Spinal cord (tissue), 10 donors: ENCODE results near the gene TFAP2C. TPM values are rescaled to one million over a fixed set of nuclear protein-coding genes. Genes with fewer than 3 reads are reported as not detected.

Experiments used
- DNase-seq, 6 donors: peaks; one replicate each; pipeline versions ENCODE4 v3.0.0 to v3.0.0-alpha.2; 2013 to 2015; ENCODE audit warnings: low spot score in 6 of 6, low read depth in 4 of 6
- H3K27ac ChIP-seq: one replicate; pipeline ENCODE4 v1.5.1; 2013; ENCODE audit warnings: low read depth, low read length, control low read depth
- H3K27me3 ChIP-seq: one replicate; pipeline ENCODE4 v1.6.1; 2013; ENCODE audit warnings: low read length; ENCODE audit not compliant: control insufficient read depth, insufficient read depth
- H3K36me3 ChIP-seq: one replicate; pipeline ENCODE4 v1.6.1; 2013; ENCODE audit warnings: low read length; ENCODE audit not compliant: control insufficient read depth, insufficient read depth
- H3K4me1 ChIP-seq: one replicate; pipeline ENCODE4 v1.6.1; 2013; ENCODE audit warnings: low read length; ENCODE audit not compliant: control insufficient read depth, insufficient read depth
- H3K4me3 ChIP-seq: one replicate; pipeline ENCODE4 v1.5.1; 2013; ENCODE audit warnings: low read depth, low read length, control low read depth
- H3K9me3 ChIP-seq: one replicate; pipeline ENCODE4 v1.6.1; 2013; ENCODE audit warnings: low read length; ENCODE audit not compliant: control insufficient read depth, insufficient read depth
- WGBS: methylation state at CpG from one replicate; pipeline ENCODE4 v1.1.5; 2013; ENCODE audit warnings: missing lambda C conversion rate; ENCODE audit not compliant: insufficient coverage; 5-methylcytosine and 5-hydroxymethylcytosine counted together
- long read RNA-seq, 4 donors: transcript quantifications; one replicate each; lab custom pipeline, GENCODE V29; 2026
- polyA plus RNA-seq, 2 donors: library from polyadenylated mRNA; unstranded; fragments of 120-200 nt; gene quantifications; one replicate each; pipeline ENCODE4 v1.2.1, GENCODE V29; 2013; ENCODE audit not compliant: insufficient read length in 2 of 2
- total RNA-seq, 2 donors: library from RNA; depleted of rRNA in 1 of 2; stranded (reverse); fragments of 120-200 nt in 1 of 2; fragments of >200 nt in 1 of 2; gene quantifications; one replicate each; pipeline versions ENCODE4 v1.2.3 to v1.2.4, GENCODE V29; 2013 to 2014
- donor health status: healthy.

The TFAP2C gene
- total RNA-seq (1 to 10 TPM in 1 of 2 donors, under 1 TPM in 1; 0.50 to 1.0 TPM), polyA plus RNA-seq (under 1 TPM; 0.17 to 0.29 TPM)
- long read RNA-seq, donor 1: 0 reads
- long read RNA-seq, donor 2: 0 reads
- long read RNA-seq, donor 3: 0 reads
- long read RNA-seq, donor 4, partial matches to known transcripts: 0 of 1 reads
- long read RNA-seq, donor 4, other reads (novel, unspliced or antisense): 0 of 1 reads

DNA sequence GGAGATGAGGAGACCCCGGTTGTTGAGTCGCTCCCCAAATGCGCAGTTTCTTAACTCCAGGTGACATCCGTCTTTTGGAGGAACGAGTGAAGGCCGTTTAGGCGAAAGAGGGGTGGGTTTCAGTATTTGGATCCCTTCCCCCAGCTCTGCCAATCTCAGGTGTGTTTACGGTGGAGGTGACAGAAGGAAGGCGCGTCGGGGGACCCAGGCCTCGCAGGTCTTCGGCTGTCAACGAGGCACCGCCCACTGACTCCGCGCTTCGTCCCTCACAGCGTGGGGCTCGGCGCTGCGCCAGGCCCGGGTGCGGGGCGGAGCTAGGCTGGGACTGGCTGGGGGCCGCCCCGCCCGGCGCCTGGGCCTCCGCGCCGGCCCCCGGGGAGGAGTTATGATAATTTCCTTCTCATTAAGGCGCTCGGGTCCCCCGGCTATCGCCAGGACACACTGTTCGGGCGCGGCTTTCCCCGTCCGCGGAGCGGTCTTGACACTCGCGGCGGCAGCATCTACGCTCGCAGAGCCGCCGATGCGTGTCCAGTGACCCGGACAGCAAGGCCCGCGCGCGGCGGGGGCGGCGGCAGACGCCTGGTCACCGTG is at the start of gene TFAP2C:
Gene TFAP2C, plus strand, starts transcription at position 434 of the 591 bp plus-strand sequence. CDS start 239 bp downstream, outside the sequence.
- peaks cover 99% of the 10 kb centered on the region for H3K27me3 ChIP-seq
- under 1% methylated on average over 58 of the region's 62 CpGs for WGBS
- H3K27ac ChIP-seq: no peak within 1 kb of the TSS
- no peaks in the 10 kb centered on the region for H3K36me3 ChIP-seq
- peak within 1 kb of the TSS; percentile 37 for H3K4me3 ChIP-seq
- H3K9me3 ChIP-seq: no peaks in the 10 kb centered on the region
- peak in 2 of 6 donors; percentile 48 to 83 for DNase-seq
- H3K4me1 ChIP-seq: peaks cover 61% of the 10 kb centered on the region

DNA sequence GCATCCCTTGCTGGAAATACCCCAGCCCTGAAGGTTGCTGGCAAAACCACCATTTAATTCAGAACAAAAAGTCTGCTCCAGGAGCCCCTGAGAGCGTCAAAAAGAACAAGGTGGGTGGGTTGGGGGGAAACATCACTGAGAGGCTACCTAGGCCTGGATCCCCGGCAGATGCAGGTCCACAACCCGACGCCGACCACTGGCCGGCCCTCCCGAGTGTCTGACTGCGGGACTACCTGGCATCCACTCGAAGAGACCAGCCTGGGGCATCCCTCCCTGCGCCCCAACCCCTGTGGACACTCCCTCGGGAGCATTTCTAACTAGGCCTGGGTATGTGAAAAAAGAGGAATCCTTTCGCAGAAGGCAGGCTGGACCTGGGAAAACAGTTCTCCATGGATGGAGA is 48.9 kb upstream of the TFAP2C start:
- H3K27ac ChIP-seq: no peak overlapping the region
- no peaks in the 10 kb centered on the region for H3K9me3 ChIP-seq
- WGBS: 93% methylated on average over 12 of the region's 12 CpGs
- H3K4me1 ChIP-seq: no peaks in the 10 kb centered on the region
- H3K27me3 ChIP-seq: no peaks in the 10 kb centered on the region
- H3K36me3 ChIP-seq: no peaks in the 10 kb centered on the region
- no peak overlapping the region for H3K4me3 ChIP-seq
- no peak for DNase-seq

DNA sequence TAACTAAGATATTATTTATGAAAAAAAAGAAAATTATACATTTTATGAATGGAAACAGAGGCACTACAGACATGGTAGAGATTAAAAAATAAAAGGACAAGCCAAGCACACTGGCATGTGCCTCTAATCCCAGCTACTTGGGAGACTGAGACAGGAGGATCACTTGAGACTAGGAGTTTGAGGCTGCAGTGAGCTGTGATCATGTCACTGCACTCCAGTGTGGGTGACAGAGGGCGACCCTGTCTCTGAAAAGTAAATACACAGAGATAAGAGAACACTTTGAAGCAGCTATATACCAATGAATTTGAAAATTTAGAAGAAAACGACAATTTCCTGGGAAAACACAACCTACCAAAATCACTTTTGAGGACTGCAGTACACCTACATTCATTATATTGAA is 47.4 kb upstream of the TFAP2C start:
- no peaks in the 10 kb centered on the region for H3K4me1 ChIP-seq
- no peak for DNase-seq

DNA sequence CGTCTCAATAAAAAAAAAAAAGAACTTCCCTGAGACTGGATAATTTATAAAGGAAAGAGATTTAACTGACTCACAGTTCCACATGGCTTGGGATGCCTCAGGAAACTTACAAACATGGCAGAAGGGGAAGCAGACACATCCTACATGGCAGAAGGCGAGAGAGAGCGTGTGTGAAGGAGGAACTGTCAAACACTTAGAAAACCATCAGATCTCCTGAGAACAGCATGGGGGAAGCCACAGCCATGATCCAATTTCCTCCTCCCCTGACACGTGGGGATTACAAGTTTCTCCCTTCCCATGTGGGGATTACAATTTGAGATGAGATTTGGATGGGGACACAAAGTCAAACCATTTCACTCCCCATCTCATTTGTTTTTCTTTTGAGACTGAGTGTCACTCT is 46.6 kb upstream of the TFAP2C start:
- Histone ChIP-seq H3K27me3 (no peaks in the 10 kb centered on the region), H3K9me3 (no peaks in the 10 kb centered on the region), H3K27ac (no peak overlapping the region), H3K36me3 (no peaks in the 10 kb centered on the region), H3K4me1 (no peaks in the 10 kb centered on the region), H3K4me3 (no peak overlapping the region)
- no CpG with 5 or more reads among the region's 4 CpGs for WGBS
- peak in 1 of 6 donors; percentile 77 for DNase-seq

More for the DNA sequence above, 47.4 kb upstream of the TFAP2C start:
- Histone ChIP-seq H3K9me3 (no peaks in the 10 kb centered on the region), H3K4me3 (no peak overlapping the region), H3K36me3 (no peaks in the 10 kb centered on the region), H3K27me3 (no peaks in the 10 kb centered on the region), H3K27ac (no peak overlapping the region)
- no CpG with 5 or more reads among the region's 2 CpGs for WGBS

DNA sequence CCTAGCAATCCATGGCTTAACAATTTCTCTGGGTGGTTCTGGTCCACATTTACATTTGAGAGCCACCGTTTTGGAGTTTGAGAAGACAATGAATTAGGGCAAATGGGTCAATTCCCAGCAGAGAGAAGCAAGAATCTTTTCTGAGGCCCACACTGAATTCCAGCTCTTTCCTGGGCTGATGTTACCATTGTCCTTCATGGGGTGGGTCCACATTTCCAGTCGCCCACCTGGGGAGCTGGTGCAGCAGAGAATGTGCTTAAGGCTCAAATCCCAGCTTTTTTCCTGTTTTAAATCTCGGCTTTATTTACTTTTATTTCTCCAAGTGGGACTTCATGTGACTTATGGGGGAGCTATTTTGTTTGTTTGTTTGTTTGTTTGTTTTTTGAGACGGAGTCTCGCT is 44.2 kb upstream of the TFAP2C start:
- H3K36me3 ChIP-seq: no peaks in the 10 kb centered on the region
- no peak for DNase-seq
- H3K4me3 ChIP-seq: no peak overlapping the region
- H3K27ac ChIP-seq: no peak overlapping the region
- no peaks in the 10 kb centered on the region for H3K4me1 ChIP-seq
- H3K9me3 ChIP-seq: no peaks in the 10 kb centered on the region
- no peaks in the 10 kb centered on the region for H3K27me3 ChIP-seq
- 100% methylated on average over 1 of the region's 5 CpGs for WGBS

DNA sequence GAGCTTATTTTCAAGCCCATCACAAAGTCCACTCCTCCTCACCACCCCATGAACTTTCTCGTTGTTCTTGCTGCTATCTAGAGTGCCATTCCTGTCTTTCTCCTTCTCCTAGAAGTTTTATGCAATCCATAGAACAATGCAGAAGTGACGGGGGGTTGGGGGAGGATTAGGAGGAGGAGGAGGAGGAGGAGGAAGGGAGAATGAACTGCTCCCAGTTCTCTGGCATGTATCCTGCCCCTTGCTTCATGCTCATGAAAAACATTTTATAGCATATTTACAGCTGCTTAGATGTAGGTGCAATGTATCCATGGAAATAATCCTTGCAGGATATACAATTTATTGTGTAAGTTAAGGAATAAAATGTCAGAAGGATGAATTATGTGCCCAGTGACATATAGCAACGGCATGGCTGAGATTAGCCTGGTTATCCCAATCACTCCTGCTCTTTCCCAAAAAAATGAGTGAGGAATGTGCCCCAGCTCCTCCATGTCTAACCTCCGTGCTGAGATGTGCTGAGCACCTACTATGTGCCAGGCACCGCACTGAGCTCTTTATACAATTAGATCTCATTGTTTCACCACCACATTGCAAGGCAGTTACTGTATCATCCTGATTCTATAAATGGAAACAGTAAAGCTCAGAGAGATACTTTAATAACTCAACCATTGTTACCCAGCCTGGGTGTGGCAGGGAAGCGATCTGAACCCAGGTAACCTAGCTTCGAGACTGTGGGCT is 41.6 kb upstream of the TFAP2C start:
- Histone ChIP-seq H3K9me3 (no peaks in the 10 kb centered on the region), H3K4me3 (no peak overlapping the region), H3K27me3 (no peaks in the 10 kb centered on the region), H3K4me1 (no peaks in the 10 kb centered on the region), H3K36me3 (no peaks in the 10 kb centered on the region), H3K27ac (no peak overlapping the region)
- peak in 1 of 6 donors; percentile 9 for DNase-seq
- WGBS: 60% methylated on average over 1 of the region's 7 CpGs

DNA sequence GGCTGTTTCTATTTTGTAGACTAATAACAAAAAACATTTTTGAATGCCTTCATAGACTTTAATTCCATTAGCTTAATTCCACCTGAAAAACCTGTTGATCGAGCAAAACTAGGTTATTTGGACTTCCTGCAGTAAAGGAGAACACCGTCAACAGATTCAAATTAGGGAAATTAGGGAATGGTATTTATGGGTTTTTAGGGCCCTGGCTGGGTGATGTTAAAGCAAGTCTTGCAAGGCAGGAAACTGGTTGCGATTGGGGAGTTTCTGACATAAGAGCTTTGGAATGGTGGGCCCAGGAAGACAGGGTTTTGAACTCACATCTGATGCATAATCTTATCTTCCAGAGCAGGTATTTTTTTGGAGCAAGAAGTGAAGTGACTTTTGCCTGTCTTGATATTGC is 40.1 kb upstream of the TFAP2C start:
- Histone ChIP-seq H3K27ac (no peak overlapping the region), H3K4me1 (no peaks in the 10 kb centered on the region), H3K27me3 (no peaks in the 10 kb centered on the region), H3K4me3 (no peak overlapping the region), H3K9me3 (no peaks in the 10 kb centered on the region), H3K36me3 (no peaks in the 10 kb centered on the region)
- WGBS: 80% methylated on average over 1 of the region's 3 CpGs
- DNase-seq: no peak

DNA sequence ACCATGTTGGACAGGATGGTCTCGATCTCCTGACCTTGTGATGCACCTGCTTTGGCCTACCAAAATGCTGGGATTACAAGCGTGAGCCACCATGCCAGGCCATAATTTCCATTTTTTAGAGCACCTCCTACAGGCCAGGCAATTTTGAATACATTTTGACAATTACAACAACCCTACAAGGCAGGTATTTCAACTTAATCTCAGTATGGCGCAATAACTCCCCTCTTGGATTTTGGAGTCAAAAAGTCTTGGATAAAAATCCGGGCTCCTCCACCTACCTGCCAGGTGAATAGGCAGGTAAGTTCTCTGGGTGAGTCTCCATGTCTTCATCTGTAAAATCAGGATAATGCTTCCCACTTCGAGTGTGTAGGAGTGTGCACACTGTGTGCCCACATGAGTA is 39.5 kb upstream of the TFAP2C start:
- Histone ChIP-seq H3K4me3 (no peak overlapping the region), H3K36me3 (no peaks in the 10 kb centered on the region), H3K27me3 (no peaks in the 10 kb centered on the region), H3K27ac (no peak overlapping the region), H3K9me3 (no peaks in the 10 kb centered on the region), H3K4me1 (no peaks in the 10 kb centered on the region)
- 98% methylated on average over 3 of the region's 5 CpGs for WGBS
- DNase-seq: no peak

DNA sequence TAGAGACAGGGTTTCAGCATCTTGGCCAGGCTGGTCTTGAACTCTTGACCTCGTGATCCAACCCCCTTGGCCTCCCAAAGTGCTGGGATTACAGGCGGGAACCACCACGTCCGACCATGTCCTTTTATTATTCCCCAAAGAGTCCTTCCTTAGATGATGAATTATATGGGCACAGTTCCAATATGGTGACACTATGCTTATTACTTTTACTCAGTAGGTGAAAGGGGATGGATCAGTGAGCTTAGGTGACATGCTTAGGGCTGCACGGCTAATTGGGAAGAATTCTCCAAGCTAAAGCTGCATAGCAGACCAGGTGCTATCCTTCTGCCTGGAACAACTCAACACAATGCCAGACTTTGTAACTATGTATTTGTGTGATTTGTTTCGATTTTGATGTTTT is 38.2 kb upstream of the TFAP2C start:
- no peaks in the 10 kb centered on the region for H3K4me1 ChIP-seq
- H3K27me3 ChIP-seq: no peaks in the 10 kb centered on the region
- no peak for DNase-seq
- H3K9me3 ChIP-seq: no peaks in the 10 kb centered on the region
- H3K36me3 ChIP-seq: no peaks in the 10 kb centered on the region
- 83% methylated on average over 1 of the region's 6 CpGs for WGBS
- H3K27ac ChIP-seq: no peak overlapping the region
- no peak overlapping the region for H3K4me3 ChIP-seq

DNA sequence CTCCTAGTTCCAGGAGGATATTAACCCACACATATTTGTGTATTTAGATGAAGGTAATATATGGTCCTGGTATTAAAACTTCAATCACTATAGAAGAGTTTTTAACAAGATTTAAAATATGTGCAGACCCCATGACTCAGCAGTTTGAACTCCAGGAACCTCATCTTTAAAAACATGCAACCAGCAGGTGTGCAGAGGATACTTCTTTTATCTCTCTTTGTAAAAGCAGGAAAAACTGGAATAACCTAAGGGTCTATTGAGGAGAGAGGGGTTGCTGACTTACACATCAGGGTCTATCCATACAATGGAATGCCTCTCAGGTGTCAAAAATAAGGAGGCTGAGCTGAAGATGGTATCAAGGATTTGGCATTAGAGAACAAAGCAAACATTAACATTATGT is 36.9 kb upstream of the TFAP2C start:
- no peaks in the 10 kb centered on the region for H3K36me3 ChIP-seq
- H3K4me3 ChIP-seq: no peak overlapping the region
- no peaks in the 10 kb centered on the region for H3K4me1 ChIP-seq
- no peak for DNase-seq
- no peaks in the 10 kb centered on the region for H3K27me3 ChIP-seq
- no peak overlapping the region for H3K27ac ChIP-seq
- H3K9me3 ChIP-seq: no peaks in the 10 kb centered on the region
